GM19324 (cell line): ENCODE results near the gene FAM151A.
"Not testable (repeated sequence)": the region's sequence is repeated elsewhere in the genome, so short reads cannot be mapped to it uniquely, and the experiment has no call there.

Experiments
- ATAC-seq: cut with Tn5 transposase; IDR thresholded peaks from one replicate; pipeline ENCODE4 v1.9.1; 2021; ENCODE audit warnings: mild to moderate bottlenecking, moderate library complexity; ENCODE audit not compliant: unreplicated experiment, low FRiP score

FAM151A gene

GRCh38 chr1:54640361-54640760 is 17.0 kb upstream of the FAM151A start:
- ATAC-seq, result no peak

- not testable (repeated sequence) for ATAC-seq
These were observed 13.4 kb upstream of the FAM151A start for GRCh38 chr1:54636461-54637446.

GRCh38 chr1:54635804-54636203 is 12.5 kb upstream of the FAM151A start:
- not testable (repeated sequence) for ATAC-seq

GRCh38 chr1:54627196-54627595 is 3.9 kb upstream of the FAM151A start:
- ATAC-seq, result no peak

- ATAC-seq, result no peak
These were observed 1.4 kb upstream of the FAM151A start for GRCh38 chr1:54624466-54625464.

- no peak for ATAC-seq
These were observed 3.6 kb downstream of the FAM151A start for GRCh38 chr1:54619749-54620148.

- ATAC-seq, result no peak
These were observed 7.6 kb downstream of the FAM151A start for GRCh38 chr1:54615531-54616279.

- ATAC-seq, result no peak
These were observed 8.8 kb downstream of the FAM151A start for GRCh38 chr1:54614563-54614962.

GRCh38 chr1:54614024-54614423 is 9.3 kb downstream of the FAM151A start:
- no peak for ATAC-seq

- ATAC-seq, result no peak
These were observed 11.7 kb downstream of the FAM151A start for GRCh38 chr1:54611621-54612020.

- ATAC-seq, result no peak
These were observed 12.4 kb downstream of the FAM151A start for GRCh38 chr1:54610601-54611580.

GRCh38 chr1:54610048-54610447 is 13.3 kb downstream of the FAM151A start:
- no peak for ATAC-seq

GRCh38 chr1:54609301-54609921 is 13.9 kb downstream of the FAM151A start:
- no peak for ATAC-seq

GRCh38 chr1:54608566-54609230 is 14.6 kb downstream of the FAM151A start:
- ATAC-seq, result no peak

- ATAC-seq, result no peak
These were observed 15.3 kb downstream of the FAM151A start for GRCh38 chr1:54607821-54608565.

GRCh38 chr1:54606990-54607325 is 16.4 kb downstream of the FAM151A start:
- no peak for ATAC-seq
